ENCODE measurements around the gene CDH20. TPM values are rescaled to one million over a fixed set of nuclear protein-coding genes. Genes with fewer than 3 reads are reported as not detected.

Gene CDH20
- total and polyA plus RNA-seq, 10 donors: 0.04 to 0.05 TPM; not detected in 8

- peaks cover 0 to 23% (median 10%) of the 10 kb centered on the region in 6 donors for H3K4me1 ChIP-seq
- no peaks in the 10 kb centered on the region for H3K36me3 ChIP-seq
- no peak for DNase-seq
- H3K27me3 ChIP-seq (replicated peaks in 1 of 7): peaks cover 0 to 33% (median 0%) of the 10 kb centered on the region in 7 donors
- no peak overlapping the region for H3K27ac ChIP-seq
- 77 to 91% (median 85%) methylated on average over 2 of the region's 2 CpGs for WGBS, 5 donors
- H3K4me3 ChIP-seq: no peak overlapping the region
- H3K9me3 ChIP-seq: peaks cover 0 to under 1% (median 0%) of the 10 kb centered on the region in 8 donors
- TF ChIP-seq POLR2A (IDR thresholded peaks at IDR 0.05) (no peak), CTCF (IDR thresholded peaks at IDR 0.05 in 8 of 11, conservative IDR thresholded peaks at IDR 0.05 in 3 of 11) (no peak)
- intact Hi-C loops (cut with DNase I; ENCODE audit: low total_unique reads): no loop called here
Observed at GRCh38 chr18:61578846-61579245, 245.6 kb downstream of the CDH20 start.

GRCh38 chr18:61579581-61579980 is 246.4 kb downstream of the CDH20 start:
- Histone ChIP-seq H3K27me3 (replicated peaks in 1 of 7) (peaks cover 0 to 33% (median 0%) of the 10 kb centered on the region in 7 donors), H3K4me3 (no peak overlapping the region), H3K4me1 (peaks cover 0 to 23% (median 10%) of the 10 kb centered on the region in 6 donors), H3K36me3 (no peaks in the 10 kb centered on the region), H3K27ac (no peak overlapping the region), H3K9me3 (no peaks in the 10 kb centered on the region)
- TF ChIP-seq CTCF (IDR thresholded peaks at IDR 0.05 in 8 of 11, conservative IDR thresholded peaks at IDR 0.05 in 3 of 11) (no peak), POLR2A (IDR thresholded peaks at IDR 0.05) (no peak), POLR2AphosphoS5 (IDR thresholded peaks at IDR 0.05) (no peak)
- intact Hi-C loops (cut with DNase I; ENCODE audit: low total_unique reads): no loop called here
- DNase-seq: no peak
- 29 to 51% (median 44%) methylated on average over 2 of the region's 2 CpGs for WGBS, 5 donors

- Histone ChIP-seq H3K36me3 (no peaks in the 10 kb centered on the region), H3K27ac (no peak overlapping the region), H3K27me3 (replicated peaks in 1 of 7) (peaks cover 0 to 33% (median 0%) of the 10 kb centered on the region in 7 donors), H3K4me3 (no peak overlapping the region), H3K9me3 (no peaks in the 10 kb centered on the region), H3K4me1 (peaks cover 0 to 23% (median 10%) of the 10 kb centered on the region in 6 donors)
- no peak for TF ChIP-seq CTCF (IDR thresholded peaks at IDR 0.05 in 8 of 11, conservative IDR thresholded peaks at IDR 0.05 in 3 of 11)
- no peak for TF ChIP-seq POLR2A (IDR thresholded peaks at IDR 0.05)
- TF ChIP-seq POLR2AphosphoS5 (IDR thresholded peaks at IDR 0.05): no peak
- intact Hi-C loops (cut with DNase I; ENCODE audit: low total_unique reads): no loop called here
- no peak for DNase-seq
- 55 to 76% (median 61%) methylated on average over 2 of the region's 2 CpGs for WGBS, 5 donors
Observed at GRCh38 chr18:61580046-61580445, 246.8 kb downstream of the CDH20 start.

- H3K4me1 ChIP-seq: peaks cover 0 to 23% (median 10%) of the 10 kb centered on the region in 6 donors
- H3K27ac ChIP-seq: peak overlapping the region in 1 of 8 donors; percentile 14
- H3K36me3 ChIP-seq: no peaks in the 10 kb centered on the region
- peak overlapping the region in 5 of 8 donors; percentile 7 to 55 (median 13) for H3K4me3 ChIP-seq
- DNase-seq: peak; percentile 88
- H3K9me3 ChIP-seq: no peaks in the 10 kb centered on the region
- intact Hi-C loops (cut with DNase I; ENCODE audit: low total_unique reads): no loop called here
- TF ChIP-seq POLR2AphosphoS5 (IDR thresholded peaks at IDR 0.05) (no peak), CTCF (IDR thresholded peaks at IDR 0.05 in 8 of 11, conservative IDR thresholded peaks at IDR 0.05 in 3 of 11) (peak; percentile 68 to 96 (median 92))
- peaks cover 0 to 25% (median 4%) of the 10 kb centered on the region in 7 donors for H3K27me3 ChIP-seq (replicated peaks in 1 of 7)
- WGBS, 5 donors: 8 to 11% (median 9%) methylated on average over 15 to 22 of the region's 22 CpGs
Observed at GRCh38 chr18:61581578-61582201, 248.5 kb downstream of the CDH20 start.
